Astrocyte (in vitro differentiated cells and primary cell): ENCODE results near the gene VIPR2. TPM values are rescaled to one million over a fixed set of nuclear protein-coding genes. Genes with fewer than 3 reads are reported as not detected.

ENCODE experiments used
- DNase-seq: peaks from one replicate; pipeline ENCODE4 v3.0.0-alpha.2; 2010; ENCODE audit warnings: low read depth
- FAIRE-seq: peaks from 2 replicates; lab custom pipeline; 2011; peaks lifted over from hg19 to GRCh38; lab: Jason Lieb, UNC
- H2AFZ ChIP-seq: 2 replicates; pipeline ENCODE4 v1.6.0; 2012; ENCODE audit warnings: low read depth, low read length, inconsistent platforms
- H3K27ac ChIP-seq: 2 replicates; pipeline ENCODE4 v1.5.1; 2011; ENCODE audit warnings: low read depth, low read length, inconsistent platforms
- H3K27me3 ChIP-seq: 2 replicates; pipeline ENCODE4 v1.6.0; 2011; ENCODE audit warnings: low read length, inconsistent platforms; ENCODE audit not compliant: insufficient read depth
- H3K36me3 ChIP-seq: 2 replicates; pipeline ENCODE4 v1.5.1; 2011; ENCODE audit warnings: low read length, inconsistent platforms; ENCODE audit not compliant: insufficient read depth
- H3K4me1 ChIP-seq: 2 replicates; pipeline ENCODE4 v1.5.1; 2011; ENCODE audit warnings: low read length, inconsistent platforms; ENCODE audit not compliant: insufficient read depth
- H3K4me2 ChIP-seq: 2 replicates; pipeline ENCODE4 v1.6.0; 2012; ENCODE audit warnings: low read length, inconsistent platforms
- H3K4me3 ChIP-seq: 2 replicates; pipeline ENCODE4 v1.5.1; 2011; ENCODE audit warnings: low read depth, mild to moderate bottlenecking, low read length, inconsistent platforms; ENCODE audit not compliant: insufficient read depth
- H3K79me2 ChIP-seq: 2 replicates; pipeline ENCODE4 v1.6.0; 2012; ENCODE audit warnings: mild to moderate bottlenecking, low read length, inconsistent platforms; ENCODE audit not compliant: insufficient read depth
- H3K9ac ChIP-seq: 2 replicates; pipeline ENCODE4 v1.6.0; 2012; ENCODE audit warnings: mild to moderate bottlenecking, low read length, inconsistent platforms
- H3K9me3 ChIP-seq: 2 replicates; pipeline ENCODE4 v1.5.1; 2012; ENCODE audit warnings: low read depth, mild to moderate bottlenecking, low read length, inconsistent platforms; ENCODE audit not compliant: insufficient read depth
- H4K20me1 ChIP-seq: 2 replicates; pipeline ENCODE4 v1.6.0; 2012; ENCODE audit warnings: low read length, inconsistent platforms; ENCODE audit not compliant: insufficient read depth
- H3K27ac Mint-ChIP-seq: one replicate; pipeline ENCODE4 v1.8.0; 2021; ENCODE audit warnings: mild to moderate bottlenecking, mixed read lengths; ENCODE audit not compliant: unreplicated experiment
- H3K27me3 Mint-ChIP-seq: one replicate; pipeline ENCODE4 v1.8.0; 2021; ENCODE audit warnings: low read depth, mixed read lengths; ENCODE audit not compliant: unreplicated experiment
- H3K36me3 Mint-ChIP-seq: one replicate; pipeline ENCODE4 v1.8.0; 2021; ENCODE audit warnings: low read depth, mixed read lengths; ENCODE audit not compliant: unreplicated experiment
- H3K4me1 Mint-ChIP-seq: one replicate; pipeline ENCODE4 v1.8.0; 2021; ENCODE audit warnings: low read depth, mixed read lengths; ENCODE audit not compliant: unreplicated experiment
- H3K4me3 Mint-ChIP-seq: one replicate; pipeline ENCODE4 v1.8.0; 2021; ENCODE audit warnings: mild to moderate bottlenecking, moderate library complexity, mixed read lengths; ENCODE audit not compliant: unreplicated experiment
- H3K9me3 Mint-ChIP-seq: one replicate; pipeline ENCODE4 v1.8.0; 2021; ENCODE audit warnings: mild to moderate bottlenecking, mixed read lengths; ENCODE audit not compliant: unreplicated experiment
- EZH2 ChIP-seq: IDR thresholded peaks from 2 replicates; pipeline ENCODE4 v1.6.1; 2012; ENCODE audit warnings: mild to moderate bottlenecking, low read length, inconsistent platforms; ENCODE audit not compliant: insufficient read depth
- total RNA-seq: library from RNA; stranded (reverse); gene quantifications from 2 replicates; pipeline ENCODE4 v1.2.1, GENCODE V29; 2021
- TF ChIP-seq, protein P1 (sequence below): IDR thresholded peaks from 2 replicates; pipeline ENCODE4 v1.5.1; 2011; ENCODE audit warnings: low read depth, mild to moderate bottlenecking, inconsistent platforms, low read length, moderate library complexity; ENCODE audit not compliant: insufficient read depth

VIPR2 gene
- total RNA-seq, 1 donor from 2014 or later: 0.68 TPM

DNA sequence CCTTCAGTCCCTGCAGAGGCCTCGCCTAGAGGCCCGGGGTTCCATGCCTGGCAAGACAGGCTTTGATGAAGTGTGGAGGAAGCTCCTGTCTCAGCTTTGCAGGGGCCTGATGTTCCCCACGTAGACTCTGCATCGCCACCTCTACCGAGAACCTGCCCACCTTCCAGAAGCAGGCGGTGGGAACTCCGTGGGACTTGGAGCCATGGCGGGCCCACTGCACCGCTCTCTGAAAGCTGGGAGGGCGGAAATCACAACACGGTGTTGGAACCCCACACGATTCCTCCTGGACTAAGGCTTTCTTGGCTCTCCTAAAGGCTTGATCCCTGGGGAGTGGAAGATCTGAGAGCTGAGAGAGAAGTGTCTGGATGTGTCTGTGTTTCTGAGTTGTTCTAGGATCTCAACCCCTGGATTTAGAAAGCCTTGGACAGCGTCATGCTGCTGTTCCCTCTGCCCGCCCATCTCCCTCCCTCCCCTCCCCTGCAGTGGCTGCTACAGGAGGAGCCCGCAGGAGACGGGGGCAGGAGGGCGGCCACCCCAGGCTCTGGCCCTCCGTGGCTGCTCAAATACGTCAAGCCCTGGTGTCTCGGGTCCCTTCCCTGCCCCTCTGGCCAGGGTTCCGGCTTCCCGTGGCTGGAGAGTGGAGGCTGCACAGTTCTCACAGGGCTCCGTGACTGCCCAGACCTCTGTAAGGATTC lies 79.7 kb downstream of the VIPR2 start:
- no peak overlapping the region for H3K4me3 Mint-ChIP-seq
- Histone ChIP-seq H3K27me3 (no peaks in the 10 kb centered on the region), H3K9ac (no peak overlapping the region), H3K4me1 (no peaks in the 10 kb centered on the region), H3K36me3 (no peaks in the 10 kb centered on the region), H3K9me3 (peaks cover 6% of the 10 kb centered on the region), H3K4me3 (no peak overlapping the region), H3K27ac (no peak overlapping the region), H3K4me2 (no peak overlapping the region), H3K79me2 (no peaks in the 10 kb centered on the region), H4K20me1 (no peaks in the 10 kb centered on the region), H2AFZ (no peak overlapping the region)
- peaks cover 3% of the 10 kb centered on the region for H3K9me3 Mint-ChIP-seq
- no peak for TF ChIP-seq EZH2
- TF ChIP-seq, protein P1, sequence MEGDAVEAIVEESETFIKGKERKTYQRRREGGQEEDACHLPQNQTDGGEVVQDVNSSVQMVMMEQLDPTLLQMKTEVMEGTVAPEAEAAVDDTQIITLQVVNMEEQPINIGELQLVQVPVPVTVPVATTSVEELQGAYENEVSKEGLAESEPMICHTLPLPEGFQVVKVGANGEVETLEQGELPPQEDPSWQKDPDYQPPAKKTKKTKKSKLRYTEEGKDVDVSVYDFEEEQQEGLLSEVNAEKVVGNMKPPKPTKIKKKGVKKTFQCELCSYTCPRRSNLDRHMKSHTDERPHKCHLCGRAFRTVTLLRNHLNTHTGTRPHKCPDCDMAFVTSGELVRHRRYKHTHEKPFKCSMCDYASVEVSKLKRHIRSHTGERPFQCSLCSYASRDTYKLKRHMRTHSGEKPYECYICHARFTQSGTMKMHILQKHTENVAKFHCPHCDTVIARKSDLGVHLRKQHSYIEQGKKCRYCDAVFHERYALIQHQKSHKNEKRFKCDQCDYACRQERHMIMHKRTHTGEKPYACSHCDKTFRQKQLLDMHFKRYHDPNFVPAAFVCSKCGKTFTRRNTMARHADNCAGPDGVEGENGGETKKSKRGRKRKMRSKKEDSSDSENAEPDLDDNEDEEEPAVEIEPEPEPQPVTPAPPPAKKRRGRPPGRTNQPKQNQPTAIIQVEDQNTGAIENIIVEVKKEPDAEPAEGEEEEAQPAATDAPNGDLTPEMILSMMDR: no peak
- DNase-seq: no peak
- H3K36me3 Mint-ChIP-seq: no peaks in the 10 kb centered on the region
- no peak overlapping the region for H3K27ac Mint-ChIP-seq
- H3K27me3 Mint-ChIP-seq: peaks cover 25% of the 10 kb centered on the region
- no peak for FAIRE-seq
- H3K4me1 Mint-ChIP-seq: no peaks in the 10 kb centered on the region

DNA sequence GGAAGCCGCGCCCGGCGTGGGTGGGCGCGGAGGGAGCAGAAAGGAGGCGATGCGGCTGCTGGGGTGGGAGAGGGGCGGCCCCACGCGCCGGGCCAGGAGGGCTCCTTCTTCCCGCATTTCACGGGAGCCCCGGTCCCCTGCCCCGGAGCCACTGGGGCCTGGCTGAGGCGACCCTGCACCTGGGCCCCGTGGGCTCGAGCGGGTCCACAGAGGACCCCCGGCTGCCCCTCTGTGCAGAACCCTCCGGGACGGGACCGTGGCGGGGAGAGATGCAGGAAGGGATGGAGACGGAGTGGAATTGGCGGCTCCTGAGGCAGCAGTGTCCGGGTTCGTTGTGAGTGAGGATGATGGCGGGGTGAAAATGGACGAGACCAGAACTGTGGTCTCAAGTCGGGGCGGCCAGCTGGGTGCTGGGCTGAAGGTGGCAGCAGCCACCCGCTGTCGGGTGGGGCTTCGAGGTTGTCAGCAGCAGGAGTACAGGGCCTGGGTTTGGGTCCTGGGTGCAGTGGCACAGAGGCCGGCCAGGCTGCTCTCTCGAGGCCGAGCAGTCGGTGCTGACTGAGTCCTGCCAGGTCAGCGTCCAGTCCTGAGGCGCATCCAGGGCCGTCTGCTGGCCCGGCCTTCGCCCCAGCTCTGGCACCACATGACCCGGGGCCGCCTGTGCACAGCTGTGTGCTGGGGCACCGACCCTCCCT lies 80.4 kb downstream of the VIPR2 start:
- H3K9ac ChIP-seq: no peak overlapping the region
- Mint-ChIP-seq H3K27ac (no peak overlapping the region), H3K27me3 (peaks cover 23% of the 10 kb centered on the region), H3K4me3 (no peak overlapping the region), H3K4me1 (no peaks in the 10 kb centered on the region), H3K36me3 (no peaks in the 10 kb centered on the region), H3K9me3 (peaks cover 3% of the 10 kb centered on the region)
- H4K20me1 ChIP-seq: no peaks in the 10 kb centered on the region
- no peak overlapping the region for H3K4me3 ChIP-seq
- FAIRE-seq (no peak), DNase-seq (no peak)
- H3K27me3 ChIP-seq: no peaks in the 10 kb centered on the region
- H3K9me3 ChIP-seq: peaks cover 8% of the 10 kb centered on the region
- no peaks in the 10 kb centered on the region for H3K36me3 ChIP-seq
- TF ChIP-seq, protein P1: no peak
- TF ChIP-seq EZH2: no peak
- no peaks in the 10 kb centered on the region for H3K79me2 ChIP-seq
- no peak overlapping the region for H3K27ac ChIP-seq
- no peak overlapping the region for H3K4me2 ChIP-seq
- no peak overlapping the region for H2AFZ ChIP-seq
- no peaks in the 10 kb centered on the region for H3K4me1 ChIP-seq
